Lung (tissue), 12 donors: Measurements from ENCODE around the gene ERC2. TPM values are rescaled to one million over a fixed set of nuclear protein-coding genes. Genes with fewer than 3 reads are reported as not detected.

Source experiments
- ATAC-seq: fragments of 200-7000 bp; cut with Tn5 transposase; one replicate; pipeline ENCODE4 v1.9.1; 2020; ENCODE audit warnings: moderate number of reproducible peaks; ENCODE audit not compliant: insufficient read depth, low FRiP score
- DNase-seq, 3 donors: peaks; one replicate each; pipeline ENCODE4 v3.0.0-alpha.2; 2013 to 2017
- H3K27ac ChIP-seq, 2 donors: one replicate each; pipeline ENCODE4 v1.5.1; 2013; ENCODE audit warnings: mild to moderate bottlenecking in 2 of 2, moderate library complexity in 2 of 2, control low read depth in 1 of 2, inconsistent platforms in 1 of 2, low read depth in 1 of 2, low read length in 1 of 2
- H3K27me3 ChIP-seq, 3 donors: one replicate each; pipeline ENCODE4 v1.5.1; 2013; ENCODE audit warnings: low read length in 2 of 3; ENCODE audit not compliant: control insufficient read depth in 3 of 3, insufficient read depth in 3 of 3
- H3K36me3 ChIP-seq, 4 donors: one replicate each; pipeline ENCODE4 v1.5.1; 2013; ENCODE audit warnings: low read length in 4 of 4, mild to moderate bottlenecking in 1 of 4, moderate library complexity in 1 of 4; ENCODE audit not compliant: control insufficient read depth in 4 of 4, insufficient read depth in 4 of 4
- H3K4me1 ChIP-seq, 5 donors: one replicate each; pipeline ENCODE4 v1.5.1; 2013; ENCODE audit warnings: low read length in 5 of 5, mild to moderate bottlenecking in 2 of 5, moderate library complexity in 1 of 5; ENCODE audit not compliant: control insufficient read depth in 5 of 5, insufficient read depth in 5 of 5
- H3K4me3 ChIP-seq: one replicate; pipeline ENCODE4 v1.5.1; 2013; ENCODE audit warnings: mild to moderate bottlenecking, control low read depth, moderate library complexity
- H3K9ac ChIP-seq, 2 donors: one replicate each; pipeline ENCODE4 v1.5.1; 2013; ENCODE audit warnings: low read length in 2 of 2, control low read depth in 1 of 2; ENCODE audit not compliant: insufficient read depth in 1 of 2
- H3K9me3 ChIP-seq, 4 donors: one replicate each; pipeline ENCODE4 v1.5.1; 2013; ENCODE audit warnings: low read length in 3 of 4, mild to moderate bottlenecking in 1 of 4, moderate library complexity in 1 of 4; ENCODE audit not compliant: control insufficient read depth in 4 of 4, insufficient read depth in 3 of 4
- CTCF ChIP-seq: IDR thresholded peaks from 2 replicates; pipeline ENCODE4 v1.5.1; 2012; ENCODE audit warnings: mild to moderate bottlenecking; ENCODE audit errors: control extremely low read depth, extremely low read depth
- WGBS, 2 donors: extraction: QIAGEN DNeasy Blood & Tissue Kit; methylation state at CpG; one replicate each; pipeline ENCODE4 v1.1.7; 2013; 5-methylcytosine and 5-hydroxymethylcytosine counted together
- polyA plus RNA-seq, 2 donors: library from polyadenylated mRNA; stranded (reverse); fragments of 200-250 nt; gene quantifications; one replicate each; pipeline ENCODE4 v1.2.1, GENCODE V29; 2013
- total RNA-seq, 2 donors: library from RNA; depleted of rRNA in 1 of 2; stranded (reverse); fragments of >200 nt in 1 of 2; gene quantifications; one replicate each; pipeline ENCODE4 v1.2.1, GENCODE V29; 2014 to 2021
- donor health status: control.
- donor health status: control.
- donor health status: Bipolar disorder and iron deficiency.
- donor health status: healthy.
- donor health status: DM: yes; HTN: yes; CAD: no.

Gene ERC2
- total and polyA plus RNA-seq, 4 donors: 0.20 to 3.5 (median 0.97) TPM

DNA sequence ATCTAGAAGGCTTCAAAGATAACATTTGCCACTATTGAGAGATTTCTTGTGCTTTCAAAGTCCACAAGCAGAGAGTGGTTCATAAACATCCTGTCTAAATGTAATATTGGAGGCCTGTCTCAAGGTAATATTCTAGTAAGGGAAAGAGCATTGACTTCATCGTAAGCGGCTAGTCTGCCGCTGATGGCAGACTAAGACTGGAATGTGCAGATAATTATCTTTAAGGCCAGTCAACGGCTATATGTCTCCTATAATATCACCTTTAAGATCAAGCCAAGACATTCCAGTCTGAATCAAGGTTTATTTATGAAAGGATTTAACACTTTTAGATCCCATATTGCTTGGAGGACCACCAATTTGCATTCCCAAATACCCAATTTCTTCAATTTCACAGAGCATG, 557.0 kb downstream of the ERC2 start:
- Histone ChIP-seq H3K4me3 (no peak overlapping the region), H3K36me3 (no peaks in the 10 kb centered on the region), H3K27me3 (no peaks in the 10 kb centered on the region), H3K27ac (no peak overlapping the region), H3K9me3 (peaks cover 0 to 2% (median 0%) of the 10 kb centered on the region in 4 donors), H3K9ac (no peak overlapping the region), H3K4me1 (peaks cover 0 to 2% (median 0%) of the 10 kb centered on the region in 5 donors)
- TF ChIP-seq CTCF: no peak
- no peak for DNase-seq
- ATAC-seq: no peak
- WGBS, 2 donors: 77 to 87% methylated on average over 4 of the region's 4 CpGs

GRCh38 chr3:55910543-55910942, 557.7 kb downstream of the ERC2 start:
- 64 to 87% methylated on average over 1 of the region's 1 CpG for WGBS, 2 donors
- no peak overlapping the region for H3K9ac ChIP-seq
- H3K36me3 ChIP-seq: no peaks in the 10 kb centered on the region
- no peak for ATAC-seq
- no peak for DNase-seq
- peaks cover 0 to 2% (median 0%) of the 10 kb centered on the region in 4 donors for H3K9me3 ChIP-seq
- no peak overlapping the region for H3K27ac ChIP-seq
- H3K27me3 ChIP-seq: no peaks in the 10 kb centered on the region
- H3K4me1 ChIP-seq: peaks cover 0 to 2% (median 0%) of the 10 kb centered on the region in 5 donors
- H3K4me3 ChIP-seq: no peak overlapping the region
- TF ChIP-seq CTCF: no peak

DNA sequence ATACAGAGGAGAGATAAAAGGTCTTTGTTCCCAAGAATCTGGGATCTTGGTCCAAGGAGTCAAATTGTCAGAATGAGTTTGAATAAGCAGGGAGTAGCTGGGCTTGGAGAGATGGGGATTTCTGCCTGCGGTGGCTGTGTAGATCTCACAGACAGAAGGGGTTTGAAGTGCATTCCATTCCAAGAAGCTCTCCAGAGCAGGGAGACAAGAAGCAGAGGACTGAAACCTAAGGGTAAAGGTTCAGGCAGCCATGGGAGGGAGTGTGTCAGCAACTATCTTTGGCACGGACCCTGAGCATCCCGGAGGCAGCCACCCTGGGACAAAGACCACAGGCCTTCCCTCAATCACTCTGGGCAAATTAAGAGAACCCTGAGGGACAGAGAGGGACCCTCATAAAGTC, 558.9 kb downstream of the ERC2 start:
- Histone ChIP-seq H3K9me3 (peaks cover 0 to 2% (median 0%) of the 10 kb centered on the region in 4 donors), H3K27me3 (no peaks in the 10 kb centered on the region), H3K4me3 (no peak overlapping the region), H3K9ac (no peak overlapping the region), H3K27ac (no peak overlapping the region), H3K4me1 (peaks cover 0 to 2% (median 0%) of the 10 kb centered on the region in 5 donors), H3K36me3 (no peaks in the 10 kb centered on the region)
- no peak for TF ChIP-seq CTCF
- 77 to 91% methylated on average over 3 of the region's 3 CpGs for WGBS, 2 donors
- no peak for ATAC-seq
- no peak for DNase-seq

DNA sequence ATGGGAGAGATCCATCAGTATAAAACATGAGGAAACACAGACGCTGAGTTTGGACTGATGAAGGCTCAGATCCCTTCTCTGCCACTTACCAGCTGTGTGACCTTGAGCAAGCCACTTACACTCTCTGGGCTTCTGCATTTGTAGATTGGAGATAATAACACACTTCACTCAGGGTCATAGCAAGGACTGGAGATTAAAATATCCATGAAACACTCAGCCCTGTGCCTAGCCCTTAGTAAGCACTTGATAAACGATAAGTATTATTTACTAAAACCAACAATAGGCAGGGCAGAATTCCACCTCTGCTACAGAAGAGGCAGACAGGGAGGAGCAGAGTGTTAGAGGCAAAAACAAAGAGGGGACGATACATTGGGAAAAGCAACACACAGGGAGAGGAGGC, 560.7 kb downstream of the ERC2 start:
- Histone ChIP-seq H3K4me1 (peaks cover 0 to 2% (median 0%) of the 10 kb centered on the region in 5 donors), H3K4me3 (no peak overlapping the region), H3K27ac (no peak overlapping the region), H3K36me3 (no peaks in the 10 kb centered on the region), H3K9me3 (peaks cover 0 to 2% (median 0%) of the 10 kb centered on the region in 4 donors), H3K27me3 (no peaks in the 10 kb centered on the region), H3K9ac (no peak overlapping the region)
- DNase-seq: no peak
- WGBS, 2 donors: 54 to 74% methylated on average over 3 of the region's 3 CpGs
- TF ChIP-seq CTCF: no peak
- no peak for ATAC-seq
